ENCODE results near the gene SYNGR3. TPM values are rescaled to one million over a fixed set of nuclear protein-coding genes. Genes with fewer than 3 reads are reported as not detected.
A peak's percentile ranks its signal among the peaks of the same experiment; 100 is the strongest.

Gene SYNGR3
- total RNA-seq, 2 donors from 2014 or later = 4.0 to 16.1 TPM

DNA sequence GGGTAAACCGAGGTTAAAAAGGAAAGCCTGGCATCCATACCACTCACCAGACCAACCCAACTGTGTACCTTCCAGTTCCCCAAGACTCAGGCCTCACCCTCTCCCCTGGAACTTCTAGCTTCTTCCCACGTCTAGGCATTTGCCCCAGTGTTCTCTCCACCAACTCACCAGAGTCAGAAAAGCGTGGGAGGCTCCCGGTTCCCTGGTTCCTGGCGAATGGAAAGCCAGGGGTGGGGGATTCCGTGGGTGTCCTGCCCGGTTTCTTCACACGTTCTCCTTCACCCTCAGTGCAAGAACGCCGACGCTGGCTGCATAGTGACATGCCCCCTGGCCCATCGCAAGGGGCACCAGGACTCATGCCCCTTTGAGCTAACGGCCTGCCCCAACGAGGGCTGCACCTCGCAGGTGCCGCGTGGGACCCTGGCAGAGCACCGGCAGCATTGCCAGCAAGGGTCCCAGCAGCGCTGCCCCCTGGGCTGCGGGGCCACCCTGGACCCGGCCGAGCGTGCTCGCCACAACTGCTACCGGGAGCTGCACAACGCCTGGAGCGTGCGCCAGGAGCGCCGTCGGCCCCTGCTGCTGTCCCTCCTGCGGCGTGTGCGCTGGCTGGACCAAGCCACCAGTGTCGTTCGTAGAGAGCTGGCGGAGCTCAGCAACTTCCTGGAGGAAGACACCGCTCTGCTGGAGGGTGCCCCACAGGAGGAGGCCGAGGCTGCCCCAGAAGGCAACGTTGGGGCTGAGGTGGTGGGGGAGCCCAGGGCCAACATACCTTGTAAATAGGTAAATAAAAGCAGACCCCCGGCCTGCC, 21.4 kb upstream of the SYNGR3 start:
- no peak for DNase-seq (ENCODE audit: low spot score)
- no peak overlapping the region for H3K4me3 ChIP-seq
- no peaks in the 10 kb centered on the region for H3K9me3 ChIP-seq
- no peaks in the 10 kb centered on the region for H3K36me3 ChIP-seq
- intact Hi-C loops (cut with DNase I) = no loop called here
- peaks cover 11% of the 10 kb centered on the region for H3K4me1 ChIP-seq (replicated peaks)
- TF ChIP-seq, protein P1, sequence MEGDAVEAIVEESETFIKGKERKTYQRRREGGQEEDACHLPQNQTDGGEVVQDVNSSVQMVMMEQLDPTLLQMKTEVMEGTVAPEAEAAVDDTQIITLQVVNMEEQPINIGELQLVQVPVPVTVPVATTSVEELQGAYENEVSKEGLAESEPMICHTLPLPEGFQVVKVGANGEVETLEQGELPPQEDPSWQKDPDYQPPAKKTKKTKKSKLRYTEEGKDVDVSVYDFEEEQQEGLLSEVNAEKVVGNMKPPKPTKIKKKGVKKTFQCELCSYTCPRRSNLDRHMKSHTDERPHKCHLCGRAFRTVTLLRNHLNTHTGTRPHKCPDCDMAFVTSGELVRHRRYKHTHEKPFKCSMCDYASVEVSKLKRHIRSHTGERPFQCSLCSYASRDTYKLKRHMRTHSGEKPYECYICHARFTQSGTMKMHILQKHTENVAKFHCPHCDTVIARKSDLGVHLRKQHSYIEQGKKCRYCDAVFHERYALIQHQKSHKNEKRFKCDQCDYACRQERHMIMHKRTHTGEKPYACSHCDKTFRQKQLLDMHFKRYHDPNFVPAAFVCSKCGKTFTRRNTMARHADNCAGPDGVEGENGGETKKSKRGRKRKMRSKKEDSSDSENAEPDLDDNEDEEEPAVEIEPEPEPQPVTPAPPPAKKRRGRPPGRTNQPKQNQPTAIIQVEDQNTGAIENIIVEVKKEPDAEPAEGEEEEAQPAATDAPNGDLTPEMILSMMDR (IDR thresholded peaks at IDR 0.05) = no peak
- TF ChIP-seq POLR2A (IDR thresholded peaks at IDR 0.05) = no peak
- no peak overlapping the region for H3K27ac ChIP-seq
- WGBS = 86% methylated on average over 34 of the region's 41 CpGs
- H3K27me3 ChIP-seq (replicated peaks; ENCODE audit: insufficient read depth) = no peaks in the 10 kb centered on the region

DNA sequence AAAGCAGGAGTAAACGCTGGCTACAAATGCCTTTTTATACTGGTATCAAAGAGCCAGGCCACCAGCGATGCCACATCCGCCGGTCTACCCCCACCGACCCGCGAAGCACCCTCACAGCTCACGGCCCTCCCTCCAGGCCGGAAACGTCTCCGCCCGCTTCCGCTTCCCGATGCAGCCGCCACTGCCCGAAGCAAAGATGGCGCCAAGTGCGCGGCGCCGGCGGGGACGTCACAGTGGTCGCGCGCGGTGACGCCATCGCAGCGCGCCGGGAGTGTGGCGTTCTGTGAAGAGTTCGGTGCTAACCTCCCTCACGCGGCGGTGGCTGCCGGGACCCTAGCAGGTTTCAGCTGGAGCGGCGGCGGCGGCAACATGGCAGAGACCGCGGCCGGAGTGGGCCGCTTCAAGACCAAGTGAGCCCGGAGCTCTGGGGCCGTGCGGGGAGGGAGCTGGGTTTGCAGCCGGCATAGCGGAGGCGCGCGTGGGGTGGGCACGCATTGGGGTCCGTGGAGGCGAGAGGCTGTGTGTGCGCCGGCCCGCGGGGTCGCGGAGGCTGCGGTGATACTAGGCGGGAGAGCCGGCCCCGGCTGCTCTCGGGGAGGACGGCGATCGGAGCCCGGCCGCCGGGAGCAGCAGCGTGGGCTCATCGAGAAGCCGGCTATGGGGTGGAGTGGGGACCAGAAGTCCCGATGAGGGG, 17.8 kb upstream of the SYNGR3 start, which contains the start of gene TBL3:
TBL3 (plus strand) TSS at position 258 of the 694 bp plus-strand sequence; CDS start at position 370, 112 bp downstream.
- peak within 1 kb of the TSS; percentile 84 to 86 for H3K27ac ChIP-seq
- TF ChIP-seq, protein P1 (IDR thresholded peaks at IDR 0.05) = peak in 2 of 4 experiments; percentile 40 to 51
- TF ChIP-seq POLR2A (IDR thresholded peaks at IDR 0.05) = peak; percentile 88
- TF ChIP-seq POLR2AphosphoS5 (IDR thresholded peaks at IDR 0.05) = peak; percentile 100
- H3K36me3 ChIP-seq = peaks cover 11% of the 10 kb centered on the region in 2 donors
- intact Hi-C loops (cut with DNase I) = no loop called here
- DNase-seq (ENCODE audit: low spot score) = peak; percentile 90
- under 1% methylated on average over 74 of the region's 78 CpGs for WGBS
- no peaks in the 10 kb centered on the region for H3K9me3 ChIP-seq
- no peaks in the 10 kb centered on the region for H3K27me3 ChIP-seq (replicated peaks; ENCODE audit: insufficient read depth)
- H3K4me3 ChIP-seq = peak within 1 kb of the TSS; percentile 77 to 93
- H3K4me1 ChIP-seq (replicated peaks) = peaks cover 6% of the 10 kb centered on the region

GRCh38 chr16:1972490-1972877, 17.3 kb upstream of the SYNGR3 start:
- DNase-seq (ENCODE audit: low spot score) = no peak
- Histone ChIP-seq H3K4me3 (peak overlapping the region; percentile 77 to 93), H3K27ac (peak overlapping the region in 1 of 2 donors; percentile 86), H3K27me3 (replicated peaks; ENCODE audit: insufficient read depth) (no peaks in the 10 kb centered on the region), H3K9me3 (no peaks in the 10 kb centered on the region), H3K36me3 (peaks cover 11 to 12% of the 10 kb centered on the region in 2 donors), H3K4me1 (replicated peaks) (peaks cover 6% of the 10 kb centered on the region)
- intact Hi-C loops (cut with DNase I) = no loop called here
- WGBS = 2% methylated on average over 21 of the region's 22 CpGs
- TF ChIP-seq, protein P1 (IDR thresholded peaks at IDR 0.05) = no peak
- TF ChIP-seq POLR2AphosphoS5 (IDR thresholded peaks at IDR 0.05) (no peak), POLR2A (IDR thresholded peaks at IDR 0.05) (no peak)

DNA sequence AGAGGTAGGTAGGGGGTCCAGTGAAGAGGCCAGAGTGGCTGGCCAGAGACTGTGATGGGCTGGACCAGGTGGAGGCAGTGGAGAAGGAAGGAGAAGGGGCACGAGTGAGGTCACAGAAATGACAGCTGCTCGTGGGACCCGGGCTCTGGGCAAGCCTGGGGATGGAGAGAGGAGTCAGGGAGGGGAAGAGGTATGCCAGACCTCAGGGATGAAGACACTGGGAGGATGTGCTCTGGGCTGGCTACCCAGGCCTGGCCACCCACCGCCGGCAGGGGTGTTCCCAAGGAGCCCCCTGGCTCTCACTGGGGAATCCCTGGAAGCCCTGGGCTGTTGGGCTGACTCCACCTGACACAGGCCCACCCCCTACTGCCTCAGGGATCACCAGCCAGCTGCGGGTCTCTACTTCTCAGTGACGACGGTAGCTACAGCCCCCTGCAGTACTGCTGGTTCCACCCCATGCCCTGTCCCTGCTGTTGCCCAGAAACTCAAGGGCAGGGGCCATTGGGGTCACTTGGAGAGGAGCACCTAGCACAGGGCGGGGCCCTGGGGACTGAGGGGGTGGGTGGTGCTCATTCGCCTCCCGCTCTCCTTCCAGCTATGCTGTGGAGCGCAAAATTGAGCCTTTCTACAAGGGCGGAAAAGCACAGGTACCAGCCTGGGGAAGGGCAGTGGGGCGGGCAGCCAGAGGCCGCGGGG, 16.2 kb upstream of the SYNGR3 start:
- intact Hi-C loops (cut with DNase I) = no loop called here
- Histone ChIP-seq H3K36me3 (peaks cover 11 to 13% of the 10 kb centered on the region in 2 donors), H3K4me3 (no peak overlapping the region), H3K27me3 (replicated peaks; ENCODE audit: insufficient read depth) (no peaks in the 10 kb centered on the region), H3K4me1 (replicated peaks) (peaks cover 6% of the 10 kb centered on the region), H3K9me3 (no peaks in the 10 kb centered on the region), H3K27ac (no peak overlapping the region)
- DNase-seq (ENCODE audit: low spot score) = no peak
- WGBS = 90% methylated on average over 16 of the region's 16 CpGs
- TF ChIP-seq, protein P1 (IDR thresholded peaks at IDR 0.05) = no peak
- no peak for TF ChIP-seq POLR2AphosphoS5 (IDR thresholded peaks at IDR 0.05)
- no peak for TF ChIP-seq POLR2A (IDR thresholded peaks at IDR 0.05)

All from prostate gland (tissue), 2 donors.